Upper lobe of right lung (tissue), 1 donor: Measurements from ENCODE around the gene NOS3. TPM values are rescaled to one million over a fixed set of nuclear protein-coding genes. Genes with fewer than 3 reads are reported as not detected.

ENCODE experiments used
- ATAC-seq: fragments of 200-7000 bp; cut with Tn5 transposase; one replicate; pipeline ENCODE4 v1.9.1; 2020; ENCODE audit warnings: mild to moderate bottlenecking, moderate library complexity
- DNase-seq: peaks from one replicate; pipeline ENCODE4 v3.0.0-alpha.2; 2020
- H3K27ac ChIP-seq: fragments of 200-600 bp; one replicate; pipeline ENCODE4 v1.8.0; 2022
- H3K27me3 ChIP-seq: fragments of 200-600 bp; one replicate; pipeline ENCODE4 v1.8.0; 2022; ENCODE audit warnings: mild to moderate bottlenecking
- H3K36me3 ChIP-seq: fragments of 200-600 bp; one replicate; pipeline ENCODE4 v1.8.0; 2022
- H3K4me1 ChIP-seq: fragments of 200-600 bp; one replicate; pipeline ENCODE4 v1.8.0; 2022
- H3K4me3 ChIP-seq: fragments of 200-600 bp; one replicate; pipeline ENCODE4 v1.8.0; 2022; ENCODE audit warnings: mild to moderate bottlenecking
- H3K9me3 ChIP-seq: fragments of 200-600 bp; one replicate; pipeline ENCODE4 v1.8.0; 2022
- CTCF ChIP-seq: fragments of 200-600 bp; IDR thresholded peaks from one replicate; pipeline ENCODE4 v1.8.0; 2022; ENCODE audit warnings: antibody characterized with exemption
- intact Hi-C: fragments of 100-400 bp; cut with DNase I; formaldehyde crosslinking; loops from one replicate; pipeline ENCODE4 v1.11.0; 2022
- total RNA-seq: library from RNA; stranded (reverse); fragmentation: NEBNext Ultra II Directional; extraction: Animal tissue kit (Norgen Biotek cat#: 25700); gene quantifications from one replicate; pipeline ENCODE4 v1.2.1, GENCODE V29; 2021
- donor health status: DM: no; HTN: yes; CAD: no; lungs with severe emphysema.

Gene NOS3
- total RNA-seq, 1 donor from 2014 or later: 42.9 TPM

GRCh38 chr7:150997075-150997511 is 6.3 kb downstream of the NOS3 start:
- DNase-seq: no peak
- Histone ChIP-seq H3K4me3 (peak overlapping the region; percentile 16), H3K27me3 (no peaks in the 10 kb centered on the region), H3K36me3 (no peaks in the 10 kb centered on the region), H3K9me3 (no peaks in the 10 kb centered on the region), H3K4me1 (peaks cover 30% of the 10 kb centered on the region), H3K27ac (no peak overlapping the region)
- intact Hi-C loops: no loop called here
- no peak for TF ChIP-seq CTCF
- no peak for ATAC-seq

DNA sequence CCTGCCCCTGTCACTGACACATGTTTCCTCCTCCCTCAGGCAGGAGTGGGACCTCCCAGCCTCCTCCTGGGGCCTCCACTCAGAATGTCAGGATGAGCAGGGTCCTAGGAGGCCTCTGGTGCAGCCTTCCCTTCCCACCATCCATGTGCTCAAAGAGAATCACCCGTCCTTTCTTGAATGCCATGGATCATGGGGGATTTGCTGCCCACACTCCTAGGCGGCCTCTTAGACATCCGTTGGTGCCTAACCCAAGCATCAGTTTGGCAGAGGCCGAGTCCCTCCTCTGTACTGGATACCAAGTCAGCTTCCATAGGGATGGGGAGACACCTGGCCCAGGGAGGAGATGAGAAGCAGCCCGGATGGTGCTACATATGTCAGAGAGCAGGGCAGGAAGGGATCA is 7.0 kb downstream of the NOS3 start:
- ATAC-seq (no peak), DNase-seq (no peak)
- no peaks in the 10 kb centered on the region for H3K9me3 ChIP-seq
- H3K4me3 ChIP-seq: no peak overlapping the region
- no peaks in the 10 kb centered on the region for H3K27me3 ChIP-seq
- intact Hi-C loops: no loop called here
- H3K27ac ChIP-seq: no peak overlapping the region
- no peaks in the 10 kb centered on the region for H3K36me3 ChIP-seq
- H3K4me1 ChIP-seq: peaks cover 24% of the 10 kb centered on the region
- TF ChIP-seq CTCF: no peak

- H3K36me3 ChIP-seq: no peaks in the 10 kb centered on the region
- no peak for ATAC-seq
- peaks cover 24% of the 10 kb centered on the region for H3K4me1 ChIP-seq
- intact Hi-C loops: no loop called here
- H3K9me3 ChIP-seq: no peaks in the 10 kb centered on the region
- H3K4me3 ChIP-seq: no peak overlapping the region
- DNase-seq: no peak
- no peaks in the 10 kb centered on the region for H3K27me3 ChIP-seq
- no peak overlapping the region for H3K27ac ChIP-seq
- no peak for TF ChIP-seq CTCF
Measured at GRCh38 chr7:150998341-150998740, 7.5 kb downstream of the NOS3 start.

GRCh38 chr7:150999001-150999400 is 8.2 kb downstream of the NOS3 start:
- Histone ChIP-seq H3K4me3 (no peak overlapping the region), H3K36me3 (no peaks in the 10 kb centered on the region), H3K27me3 (no peaks in the 10 kb centered on the region), H3K4me1 (peaks cover 21% of the 10 kb centered on the region), H3K9me3 (no peaks in the 10 kb centered on the region), H3K27ac (no peak overlapping the region)
- no peak for DNase-seq
- no peak for ATAC-seq
- intact Hi-C loops: no loop called here
- TF ChIP-seq CTCF: no peak

GRCh38 chr7:150999497-151000230 is 8.8 kb downstream of the NOS3 start:
- no peak overlapping the region for H3K27ac ChIP-seq
- no peaks in the 10 kb centered on the region for H3K9me3 ChIP-seq
- DNase-seq: no peak
- H3K4me3 ChIP-seq: no peak overlapping the region
- no peaks in the 10 kb centered on the region for H3K27me3 ChIP-seq
- no peak for ATAC-seq
- TF ChIP-seq CTCF: no peak
- peaks cover 14% of the 10 kb centered on the region for H3K4me1 ChIP-seq
- no peaks in the 10 kb centered on the region for H3K36me3 ChIP-seq
- intact Hi-C loops: no loop called here
